GM23248 (cell line): Measurements from ENCODE around the gene GCNT2. TPM values are rescaled to one million over a fixed set of nuclear protein-coding genes. Genes with fewer than 3 reads are reported as not detected.

Experiments
- DNase-seq: peaks from one replicate; pipeline ENCODE4 v3.0.0-alpha.2; 2015
- H2AFZ ChIP-seq: fragments of 200-600 bp; sonication (generic); 2 replicates; pipeline ENCODE4 v1.6.1; 2016; ENCODE audit warnings: antibody characterized with exemption
- H3F3A ChIP-seq: fragments of 200-600 bp; sonication (generic); 2 replicates; pipeline ENCODE4 v1.6.1; 2016; ENCODE audit warnings: mild to moderate bottlenecking, antibody characterized with exemption, mixed run types; ENCODE audit not compliant: insufficient read depth
- H3K27ac ChIP-seq: fragments of 200-600 bp; sonication (generic); 2 replicates; pipeline ENCODE4 v1.5.1; 2016; ENCODE audit warnings: mild to moderate bottlenecking
- H3K27me3 ChIP-seq: fragments of 200-600 bp; sonication (generic); replicated peaks from 2 replicates; pipeline ENCODE4 v1.6.1; 2016; ENCODE audit warnings: mild to moderate bottlenecking; ENCODE audit not compliant: insufficient read depth
- H3K36me3 ChIP-seq: fragments of 200-600 bp; sonication (generic); 2 replicates; pipeline ENCODE4 v1.6.1; 2016; ENCODE audit warnings: low read depth, mild to moderate bottlenecking
- H3K4me1 ChIP-seq: fragments of 200-600 bp; sonication (generic); 2 replicates; pipeline ENCODE4 v1.6.1; 2016; ENCODE audit warnings: mild to moderate bottlenecking; ENCODE audit not compliant: insufficient read depth
- H3K4me2 ChIP-seq: fragments of 200-600 bp; sonication (generic); one replicate; pipeline ENCODE4 v1.6.1; 2016; ENCODE audit warnings: mild to moderate bottlenecking; ENCODE audit not compliant: unreplicated experiment
- H3K4me3 ChIP-seq: fragments of 200-600 bp; sonication (generic); 2 replicates; pipeline ENCODE4 v1.5.1; 2016; ENCODE audit warnings: mild to moderate bottlenecking
- H3K79me2 ChIP-seq: fragments of 200-600 bp; sonication (generic); 2 replicates; pipeline ENCODE4 v1.6.1; 2016; ENCODE audit warnings: mild to moderate bottlenecking; ENCODE audit not compliant: insufficient read depth
- H3K9ac ChIP-seq: fragments of 200-600 bp; sonication (generic); 2 replicates; pipeline ENCODE4 v1.6.1; 2016; ENCODE audit warnings: mild to moderate bottlenecking
- H3K9me2 ChIP-seq: fragments of 200-600 bp; sonication (generic); 2 replicates; pipeline ENCODE4 v1.6.1; 2016; ENCODE audit warnings: mixed run types, mild to moderate bottlenecking, moderate library complexity; ENCODE audit not compliant: insufficient read depth
- H3K9me3 ChIP-seq: fragments of 200-600 bp; sonication (generic); one replicate; pipeline ENCODE4 v1.6.1; 2017; ENCODE audit warnings: low read depth
- H4K20me1 ChIP-seq: fragments of 200-600 bp; sonication (generic); 2 replicates; pipeline ENCODE4 v1.6.0; 2016; ENCODE audit not compliant: insufficient read depth
- EZH2 ChIP-seq: fragments of 200-600 bp; sonication (generic); IDR thresholded peaks from 2 replicates; pipeline ENCODE4 v1.6.1; 2018; ENCODE audit warnings: antibody characterized with exemption, mild to moderate bottlenecking; ENCODE audit not compliant: insufficient read depth, poor library complexity, severe bottlenecking
- EZH2phosphoT487 ChIP-seq: fragments of 200-600 bp; sonication (generic); IDR thresholded peaks from 2 replicates; pipeline ENCODE4 v1.6.1; 2018; ENCODE audit warnings: antibody characterized with exemption, moderate library complexity, mild to moderate bottlenecking, low read depth; ENCODE audit not compliant: insufficient read depth
- WGBS, 2 experiments: methylation state at CpG; one replicate each; pipeline ENCODE4 v1.1.6; 2015 to 2017; ENCODE audit warnings: low lambda C conversion rate in 2 of 2, low coverage in 1 of 2; ENCODE audit errors: missing lambda C conversion rate in 2 of 2; 5-methylcytosine and 5-hydroxymethylcytosine counted together
- in situ Hi-C: fragments of 300-500 bp; cut with MboI; formaldehyde crosslinking; loops from 2 replicates; pipeline ENCODE4 v1.15.0; 2020
- polyA plus RNA-seq: library from polyadenylated mRNA; unstranded; fragments of >200 nt; fragmentation: Nextera tagmentation; extraction: Ambion mirVana; gene quantifications from 2 replicates; pipeline ENCODE4 v1.2.1, GENCODE V29; 2016
- total RNA-seq: library from RNA; depleted of rRNA; stranded (reverse); fragments of >200 nt; shearing (Covaris generic); gene quantifications from 2 replicates; pipeline ENCODE4 v1.2.3, GENCODE V29; 2014

Gene GCNT2
- total and polyA plus RNA-seq, 2 experiments from 2014 or later, result not detected

DNA sequence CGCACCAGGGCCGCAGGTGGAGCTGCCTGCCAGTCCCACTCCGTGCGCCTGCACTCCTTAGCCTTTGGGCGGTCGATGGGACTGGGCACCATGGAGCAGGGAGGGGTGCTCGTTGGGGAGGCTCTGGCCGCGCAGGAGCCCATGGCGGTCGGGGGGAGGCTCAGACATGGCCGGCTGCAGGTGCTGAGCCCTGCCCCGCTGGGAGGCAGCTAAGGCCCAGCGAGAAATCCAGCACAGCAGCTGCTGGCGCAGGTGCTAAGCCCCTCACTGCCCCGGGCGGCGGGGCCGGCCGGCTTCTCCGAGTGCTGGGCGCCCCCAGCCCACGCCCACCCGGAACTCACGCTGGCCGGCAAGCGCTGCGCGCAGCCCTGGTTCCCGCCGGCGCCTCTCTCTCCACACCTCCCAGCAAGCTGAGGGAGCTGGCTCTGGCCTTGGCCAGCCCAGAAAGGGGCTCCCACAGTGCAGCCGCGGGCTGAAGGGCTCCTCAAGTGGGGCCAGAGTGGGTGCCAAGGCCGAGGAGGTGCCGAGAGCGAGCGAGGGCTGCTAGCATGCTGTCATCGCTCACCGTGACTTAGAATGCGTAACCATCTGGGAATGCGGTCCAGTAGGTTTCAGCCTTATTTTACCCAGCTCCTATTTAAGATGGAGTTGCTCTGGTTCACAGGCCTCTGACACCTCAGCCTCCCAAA, 96.0 kb downstream of the GCNT2 start:
- Histone ChIP-seq H3K36me3 (no peaks in the 10 kb centered on the region), H3K4me1 (no peaks in the 10 kb centered on the region), H2AFZ (no peak overlapping the region), H3K9ac (no peak overlapping the region), H3K9me3 (no peaks in the 10 kb centered on the region), H3K27ac (no peak overlapping the region), H3K4me3 (no peak overlapping the region), H3K9me2 (no peaks in the 10 kb centered on the region), H3K4me2 (no peak overlapping the region), H3K79me2 (no peaks in the 10 kb centered on the region), H3K27me3 (no peaks in the 10 kb centered on the region), H3F3A (no peaks in the 10 kb centered on the region), H4K20me1 (no peaks in the 10 kb centered on the region)
- in situ Hi-C loops, result no loop called here
- WGBS, 2 experiments, result 64 to 80% methylated on average over 35 of the region's 42 CpGs
- no peak for DNase-seq
- TF ChIP-seq EZH2, result no peak
- no peak for TF ChIP-seq EZH2phosphoT487

GRCh38 chr6:10618409-10618808, 97.3 kb downstream of the GCNT2 start:
- DNase-seq, result no peak
- Histone ChIP-seq H3K9ac (no peak overlapping the region), H3K4me3 (no peak overlapping the region), H3F3A (no peaks in the 10 kb centered on the region), H2AFZ (no peak overlapping the region), H4K20me1 (no peaks in the 10 kb centered on the region), H3K9me3 (no peaks in the 10 kb centered on the region), H3K9me2 (no peaks in the 10 kb centered on the region), H3K4me2 (no peak overlapping the region), H3K27ac (no peak overlapping the region), H3K4me1 (no peaks in the 10 kb centered on the region), H3K36me3 (no peaks in the 10 kb centered on the region), H3K27me3 (no peaks in the 10 kb centered on the region), H3K79me2 (no peaks in the 10 kb centered on the region)
- TF ChIP-seq EZH2 (no peak), EZH2phosphoT487 (no peak)
- 22% methylated on average over 3 of the region's 3 CpGs for WGBS, 2 experiments
- in situ Hi-C loops, result no loop called here

- peak; percentile 2 for DNase-seq
- Histone ChIP-seq H3F3A (no peaks in the 10 kb centered on the region), H3K27ac (no peak overlapping the region), H3K4me2 (no peak overlapping the region), H3K27me3 (no peaks in the 10 kb centered on the region), H2AFZ (no peak overlapping the region), H3K4me1 (no peaks in the 10 kb centered on the region), H3K36me3 (no peaks in the 10 kb centered on the region), H3K9me2 (no peaks in the 10 kb centered on the region), H3K9me3 (no peaks in the 10 kb centered on the region), H3K79me2 (no peaks in the 10 kb centered on the region), H3K4me3 (no peak overlapping the region), H4K20me1 (no peaks in the 10 kb centered on the region), H3K9ac (no peak overlapping the region)
- no peak for TF ChIP-seq EZH2phosphoT487
- no peak for TF ChIP-seq EZH2
- in situ Hi-C loops, result no loop called here
- WGBS, 2 experiments, result 38 to 41% methylated on average over 5 of the region's 5 CpGs
Measured at GRCh38 chr6:10621213-10621612, 100.1 kb downstream of the GCNT2 start.

DNA sequence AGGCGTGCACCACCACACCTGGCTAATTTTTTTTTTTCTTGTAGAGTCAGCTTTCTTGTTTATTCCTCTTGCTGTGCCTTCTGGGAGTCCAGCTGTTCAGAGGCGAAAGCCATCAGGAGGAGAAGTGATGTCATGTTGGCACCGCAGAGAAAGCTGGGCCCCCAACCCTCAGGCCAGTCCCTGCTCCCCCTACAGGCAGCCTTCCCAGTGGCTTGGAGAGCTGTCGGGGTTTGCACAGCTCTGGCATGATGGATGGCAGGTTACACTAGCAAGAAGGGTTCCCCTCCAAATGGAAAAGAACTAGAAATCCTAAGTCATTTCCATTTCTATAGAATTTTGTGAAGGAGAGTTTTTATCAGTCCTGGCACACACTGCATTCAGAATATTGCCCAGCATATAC, 100.7 kb downstream of the GCNT2 start:
- Histone ChIP-seq H3K9me3 (no peaks in the 10 kb centered on the region), H3K79me2 (no peaks in the 10 kb centered on the region), H3K9me2 (no peaks in the 10 kb centered on the region), H3K27ac (no peak overlapping the region), H3K36me3 (no peaks in the 10 kb centered on the region), H3K4me1 (no peaks in the 10 kb centered on the region), H3K27me3 (no peaks in the 10 kb centered on the region), H2AFZ (no peak overlapping the region), H3K9ac (no peak overlapping the region), H4K20me1 (no peaks in the 10 kb centered on the region), H3K4me3 (no peak overlapping the region), H3K4me2 (no peak overlapping the region), H3F3A (no peaks in the 10 kb centered on the region)
- in situ Hi-C loops, result no loop called here
- DNase-seq, result no peak
- no peak for TF ChIP-seq EZH2phosphoT487
- TF ChIP-seq EZH2, result no peak
- WGBS, 2 experiments, result 23 to 32% methylated on average over 4 of the region's 4 CpGs
